Measurements from ENCODE around the gene POFUT2. TPM values are rescaled to one million over a fixed set of nuclear protein-coding genes. Genes with fewer than 3 reads are reported as not detected.

The POFUT2 gene
- total RNA-seq, 2 donors from 2014 or later = 16.5 to 23.5 TPM

GRCh38 chr21:45215213-45215612, 72.5 kb downstream of the POFUT2 start:
- H3K4me3 Mint-ChIP-seq = no peak overlapping the region
- H3K4me1 Mint-ChIP-seq (ENCODE audit: low read depth in 2 of 2) = no peaks in the 10 kb centered on the region
- no peak overlapping the region for H3K27ac Mint-ChIP-seq
- ATAC-seq = no peak
- peaks cover 15% of the 10 kb centered on the region for H3K9me3 Mint-ChIP-seq
- peaks cover 0 to 6% of the 10 kb centered on the region in 2 donors for H3K27me3 Mint-ChIP-seq
- peaks cover 30% of the 10 kb centered on the region for H3K36me3 Mint-ChIP-seq
- no peak for DNase-seq (ENCODE audit: low spot score)

Other genes with a start within 250 kb of the POFUT2 start
- gene ADARB1, start 213.3 kb downstream of the POFUT2 start, total RNA-seq = 10 to 100 TPM; 28.7 to 38.5 TPM
- 1 to 10 TPM in 1 of 2 donors, under 1 TPM in 1; 0.31 to 1.3 TPM for gene COL18A1, start 117.3 kb upstream of the POFUT2 start, total RNA-seq